ENCODE measurements around the gene ZCCHC14.
"Not testable (repeated sequence)": the region's sequence is repeated elsewhere in the genome, so short reads cannot be mapped to it uniquely, and the experiment has no call there.

The ZCCHC14 gene

GRCh38 chr16:87523605-87524004, 30.8 kb upstream of the ZCCHC14 start:
- not testable (repeated sequence) for DNase-seq

- DNase-seq: not testable (repeated sequence)
These were observed 28.9 kb upstream of the ZCCHC14 start for GRCh38 chr16:87521764-87522163.

- not testable (repeated sequence) for DNase-seq
These were observed 26.3 kb upstream of the ZCCHC14 start for GRCh38 chr16:87519170-87519569.

GRCh38 chr16:87518430-87519051, 25.7 kb upstream of the ZCCHC14 start:
- DNase-seq: not testable (repeated sequence)

- peak; percentile 59 for DNase-seq
These were observed 25.0 kb upstream of the ZCCHC14 start for GRCh38 chr16:87517610-87518429.

- no peak for DNase-seq
These were observed 23.5 kb upstream of the ZCCHC14 start for GRCh38 chr16:87516361-87516760.

GRCh38 chr16:87515475-87516330, 22.9 kb upstream of the ZCCHC14 start:
- DNase-seq: no peak

GRCh38 chr16:87509778-87510177, 17.0 kb upstream of the ZCCHC14 start:
- not testable (repeated sequence) for DNase-seq

GRCh38 chr16:87507351-87508069, 14.7 kb upstream of the ZCCHC14 start:
- DNase-seq: no peak

- no peak for DNase-seq
These were observed 13.9 kb upstream of the ZCCHC14 start for GRCh38 chr16:87506423-87507350.

GRCh38 chr16:87505834-87506233, 13.0 kb upstream of the ZCCHC14 start:
- DNase-seq: no peak

- not testable (repeated sequence) for DNase-seq
These were observed 10.6 kb upstream of the ZCCHC14 start for GRCh38 chr16:87503232-87503937.

- no peak for DNase-seq
These were observed 9.6 kb upstream of the ZCCHC14 start for GRCh38 chr16:87502308-87502969.

- DNase-seq: no peak
These were observed 8.3 kb upstream of the ZCCHC14 start for GRCh38 chr16:87501117-87501516.

- DNase-seq: no peak
These were observed 6.3 kb upstream of the ZCCHC14 start for GRCh38 chr16:87499189-87499486.

- DNase-seq: no peak
These were observed 5.7 kb upstream of the ZCCHC14 start for GRCh38 chr16:87498324-87499188.

- DNase-seq: not testable (repeated sequence)
These were observed 5.0 kb upstream of the ZCCHC14 start for GRCh38 chr16:87497767-87498290.

- not testable (repeated sequence) for DNase-seq
These were observed 4.4 kb upstream of the ZCCHC14 start for GRCh38 chr16:87497023-87497766.
